ENCODE data around the gene LHFPL6. TPM values are rescaled to one million over a fixed set of nuclear protein-coding genes. Genes with fewer than 3 reads are reported as not detected.

LHFPL6 gene
- total RNA-seq, 2 donors from 2014 or later = 0.36 to 0.81 TPM

GRCh38 chr13:39318161-39318560 is 284.8 kb downstream of the LHFPL6 start:
- Mint-ChIP-seq H3K36me3 (no peaks in the 10 kb centered on the region), H3K27me3 (no peaks in the 10 kb centered on the region), H3K4me1 (ENCODE audit: low read depth in 2 of 2) (no peaks in the 10 kb centered on the region), H3K9me3 (peaks cover 5% of the 10 kb centered on the region), H3K4me3 (no peak overlapping the region), H3K27ac (no peak overlapping the region)
- ATAC-seq (no peak), DNase-seq (ENCODE audit: low spot score) (no peak)

GRCh38 chr13:39317291-39317690 is 285.7 kb downstream of the LHFPL6 start:
- no peak for DNase-seq (ENCODE audit: low spot score)
- H3K9me3 Mint-ChIP-seq = peaks cover 2% of the 10 kb centered on the region
- no peaks in the 10 kb centered on the region for H3K36me3 Mint-ChIP-seq

GRCh38 chr13:39315796-39316195 is 287.2 kb downstream of the LHFPL6 start:
- no peak for ATAC-seq
- Mint-ChIP-seq H3K27me3 (no peaks in the 10 kb centered on the region), H3K9me3 (peaks cover 2% of the 10 kb centered on the region), H3K36me3 (no peaks in the 10 kb centered on the region), H3K27ac (no peak overlapping the region), H3K4me3 (no peak overlapping the region), H3K4me1 (ENCODE audit: low read depth in 2 of 2) (no peaks in the 10 kb centered on the region)
- DNase-seq (ENCODE audit: low spot score) = no peak

More at GRCh38 chr13:39317291-39317690, 285.7 kb downstream of the LHFPL6 start:
- ATAC-seq = no peak
- Mint-ChIP-seq H3K4me3 (no peak overlapping the region), H3K4me1 (ENCODE audit: low read depth in 2 of 2) (no peaks in the 10 kb centered on the region), H3K27ac (no peak overlapping the region), H3K27me3 (no peaks in the 10 kb centered on the region)

GRCh38 chr13:39313721-39314120 is 289.3 kb downstream of the LHFPL6 start:
- Mint-ChIP-seq H3K27ac (no peak overlapping the region), H3K27me3 (no peaks in the 10 kb centered on the region), H3K9me3 (no peaks in the 10 kb centered on the region), H3K36me3 (no peaks in the 10 kb centered on the region), H3K4me1 (ENCODE audit: low read depth in 2 of 2) (no peaks in the 10 kb centered on the region), H3K4me3 (no peak overlapping the region)
- DNase-seq (ENCODE audit: low spot score) = no peak
- ATAC-seq = no peak

GRCh38 chr13:39312596-39312995 is 290.4 kb downstream of the LHFPL6 start:
- Mint-ChIP-seq H3K4me1 (ENCODE audit: low read depth in 2 of 2) (no peaks in the 10 kb centered on the region), H3K27me3 (no peaks in the 10 kb centered on the region)

GRCh38 chr13:39311619-39312018 is 291.4 kb downstream of the LHFPL6 start:
- Mint-ChIP-seq H3K4me3 (no peak overlapping the region), H3K36me3 (no peaks in the 10 kb centered on the region), H3K27ac (no peak overlapping the region), H3K9me3 (peaks cover 4% of the 10 kb centered on the region), H3K27me3 (no peaks in the 10 kb centered on the region), H3K4me1 (ENCODE audit: low read depth in 2 of 2) (no peaks in the 10 kb centered on the region)
- ATAC-seq = no peak
- DNase-seq (ENCODE audit: low spot score) = no peak

More at GRCh38 chr13:39312596-39312995, 290.4 kb downstream of the LHFPL6 start:
- H3K27ac Mint-ChIP-seq = no peak overlapping the region
- DNase-seq (ENCODE audit: low spot score) (no peak), ATAC-seq (no peak)
- no peaks in the 10 kb centered on the region for H3K36me3 Mint-ChIP-seq
- no peaks in the 10 kb centered on the region for H3K9me3 Mint-ChIP-seq
- H3K4me3 Mint-ChIP-seq = no peak overlapping the region

- Mint-ChIP-seq H3K4me1 (ENCODE audit: low read depth in 2 of 2) (no peaks in the 10 kb centered on the region), H3K27me3 (no peaks in the 10 kb centered on the region), H3K4me3 (no peak overlapping the region), H3K9me3 (peaks cover 4% of the 10 kb centered on the region), H3K36me3 (no peaks in the 10 kb centered on the region), H3K27ac (no peak overlapping the region)
- DNase-seq (ENCODE audit: low spot score) = no peak
- ATAC-seq = no peak
Observed at GRCh38 chr13:39310961-39311360, 292.0 kb downstream of the LHFPL6 start.

GRCh38 chr13:39306639-39307589 is 296.1 kb downstream of the LHFPL6 start:
- peak in 1 of 2 donors; percentile 77 for ATAC-seq
- no peaks in the 10 kb centered on the region for H3K27me3 Mint-ChIP-seq
- H3K27ac Mint-ChIP-seq = no peak overlapping the region
- no peaks in the 10 kb centered on the region for H3K36me3 Mint-ChIP-seq
- DNase-seq (ENCODE audit: low spot score) = no peak
- peaks cover 4% of the 10 kb centered on the region for H3K9me3 Mint-ChIP-seq
- H3K4me1 Mint-ChIP-seq (ENCODE audit: low read depth in 2 of 2) = no peaks in the 10 kb centered on the region
- H3K4me3 Mint-ChIP-seq = peak overlapping the region; percentile 29

GRCh38 chr13:39302820-39303219 is 300.2 kb downstream of the LHFPL6 start:
- Mint-ChIP-seq H3K9me3 (peaks cover 4% of the 10 kb centered on the region), H3K4me1 (ENCODE audit: low read depth in 2 of 2) (no peaks in the 10 kb centered on the region), H3K36me3 (no peaks in the 10 kb centered on the region), H3K27me3 (no peaks in the 10 kb centered on the region), H3K4me3 (no peak overlapping the region), H3K27ac (no peak overlapping the region)
- no peak for DNase-seq (ENCODE audit: low spot score)
- no peak for ATAC-seq

GRCh38 chr13:39298951-39299350 is 304.0 kb downstream of the LHFPL6 start:
- no peak for ATAC-seq
- no peaks in the 10 kb centered on the region for H3K27me3 Mint-ChIP-seq
- H3K36me3 Mint-ChIP-seq = no peaks in the 10 kb centered on the region
- H3K9me3 Mint-ChIP-seq = peaks cover 8% of the 10 kb centered on the region
- H3K4me3 Mint-ChIP-seq = no peak overlapping the region
- DNase-seq (ENCODE audit: low spot score) = no peak
- H3K27ac Mint-ChIP-seq = no peak overlapping the region
- H3K4me1 Mint-ChIP-seq (ENCODE audit: low read depth in 2 of 2) = no peaks in the 10 kb centered on the region

- H3K27ac Mint-ChIP-seq = no peak overlapping the region
- peaks cover 8% of the 10 kb centered on the region for H3K9me3 Mint-ChIP-seq
- DNase-seq (ENCODE audit: low spot score) (no peak), ATAC-seq (no peak)
- H3K36me3 Mint-ChIP-seq = no peaks in the 10 kb centered on the region
- no peaks in the 10 kb centered on the region for H3K4me1 Mint-ChIP-seq (ENCODE audit: low read depth in 2 of 2)
- H3K27me3 Mint-ChIP-seq = no peaks in the 10 kb centered on the region
- H3K4me3 Mint-ChIP-seq = no peak overlapping the region
Observed at GRCh38 chr13:39297664-39298171, 305.3 kb downstream of the LHFPL6 start.

GRCh38 chr13:39297023-39297422 is 306.0 kb downstream of the LHFPL6 start:
- DNase-seq (ENCODE audit: low spot score) (no peak), ATAC-seq (no peak)
- no peak overlapping the region for H3K4me3 Mint-ChIP-seq
- no peaks in the 10 kb centered on the region for H3K27me3 Mint-ChIP-seq
- H3K9me3 Mint-ChIP-seq = peaks cover 8% of the 10 kb centered on the region
- no peaks in the 10 kb centered on the region for H3K36me3 Mint-ChIP-seq
- H3K4me1 Mint-ChIP-seq (ENCODE audit: low read depth in 2 of 2) = no peaks in the 10 kb centered on the region
- H3K27ac Mint-ChIP-seq = no peak overlapping the region

GRCh38 chr13:39296193-39296592 is 306.8 kb downstream of the LHFPL6 start:
- Mint-ChIP-seq H3K4me1 (ENCODE audit: low read depth in 2 of 2) (no peaks in the 10 kb centered on the region), H3K27ac (no peak overlapping the region), H3K9me3 (peaks cover 8% of the 10 kb centered on the region), H3K27me3 (no peaks in the 10 kb centered on the region), H3K4me3 (no peak overlapping the region), H3K36me3 (no peaks in the 10 kb centered on the region)
- DNase-seq (ENCODE audit: low spot score) (no peak), ATAC-seq (no peak)

All from natural killer cell treated with Interleukin-12 subunit alpha and Interleukin-12 subunit beta and Interleukin-15 and Interleukin-18, amount 100 ng/mL, for 72 hours (primary cell).